GM13977 (cell line): Measurements from ENCODE around the gene FAM78B.

ENCODE experiments used
- DNase-seq: peaks from one replicate; pipeline ENCODE4 v3.0.0; 2012; ENCODE audit warnings: low spot score
- in situ Hi-C: fragments of 300-500 bp; cut with MboI; formaldehyde crosslinking; loops from one replicate; pipeline ENCODE4 v1.12.0; 2022; ENCODE audit warnings: low sequenced_read_pairs, low pct_unique_long_range_greater_than_20kb, mixed read lengths, inconsistent platforms; ENCODE audit not compliant: unreplicated experiment
- TF ChIP-seq, protein P1 (sequence below): IDR thresholded peaks from 2 replicates; pipeline ENCODE4 v1.5.1; 2012; ENCODE audit warnings: mild to moderate bottlenecking, control low read depth; ENCODE audit not compliant: insufficient read depth; ENCODE audit errors: extremely low read depth, missing control alignments

The FAM78B gene

DNA sequence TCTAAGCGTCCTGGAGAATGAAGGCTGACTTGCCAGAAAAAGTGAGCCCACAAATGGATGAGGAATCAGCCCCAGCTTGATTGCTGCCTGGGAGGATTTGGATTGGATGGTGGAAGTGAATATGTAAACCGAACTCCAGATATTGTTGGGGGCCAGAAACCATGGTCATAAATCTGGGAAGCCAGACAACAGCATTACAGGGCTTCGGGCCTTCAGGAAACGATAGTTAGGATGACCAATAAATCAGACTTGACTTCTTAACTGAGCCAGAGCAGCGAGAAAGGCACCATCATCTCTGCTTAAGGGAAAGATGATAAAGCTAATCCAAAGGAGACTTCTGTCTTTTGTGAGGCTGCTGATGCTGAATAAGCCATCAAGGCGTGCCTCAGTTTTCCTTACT is 26.6 kb downstream of the FAM78B start:
- in situ Hi-C loops = no loop called here
- no peak for DNase-seq
- TF ChIP-seq, protein P1, sequence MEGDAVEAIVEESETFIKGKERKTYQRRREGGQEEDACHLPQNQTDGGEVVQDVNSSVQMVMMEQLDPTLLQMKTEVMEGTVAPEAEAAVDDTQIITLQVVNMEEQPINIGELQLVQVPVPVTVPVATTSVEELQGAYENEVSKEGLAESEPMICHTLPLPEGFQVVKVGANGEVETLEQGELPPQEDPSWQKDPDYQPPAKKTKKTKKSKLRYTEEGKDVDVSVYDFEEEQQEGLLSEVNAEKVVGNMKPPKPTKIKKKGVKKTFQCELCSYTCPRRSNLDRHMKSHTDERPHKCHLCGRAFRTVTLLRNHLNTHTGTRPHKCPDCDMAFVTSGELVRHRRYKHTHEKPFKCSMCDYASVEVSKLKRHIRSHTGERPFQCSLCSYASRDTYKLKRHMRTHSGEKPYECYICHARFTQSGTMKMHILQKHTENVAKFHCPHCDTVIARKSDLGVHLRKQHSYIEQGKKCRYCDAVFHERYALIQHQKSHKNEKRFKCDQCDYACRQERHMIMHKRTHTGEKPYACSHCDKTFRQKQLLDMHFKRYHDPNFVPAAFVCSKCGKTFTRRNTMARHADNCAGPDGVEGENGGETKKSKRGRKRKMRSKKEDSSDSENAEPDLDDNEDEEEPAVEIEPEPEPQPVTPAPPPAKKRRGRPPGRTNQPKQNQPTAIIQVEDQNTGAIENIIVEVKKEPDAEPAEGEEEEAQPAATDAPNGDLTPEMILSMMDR = no peak

DNA sequence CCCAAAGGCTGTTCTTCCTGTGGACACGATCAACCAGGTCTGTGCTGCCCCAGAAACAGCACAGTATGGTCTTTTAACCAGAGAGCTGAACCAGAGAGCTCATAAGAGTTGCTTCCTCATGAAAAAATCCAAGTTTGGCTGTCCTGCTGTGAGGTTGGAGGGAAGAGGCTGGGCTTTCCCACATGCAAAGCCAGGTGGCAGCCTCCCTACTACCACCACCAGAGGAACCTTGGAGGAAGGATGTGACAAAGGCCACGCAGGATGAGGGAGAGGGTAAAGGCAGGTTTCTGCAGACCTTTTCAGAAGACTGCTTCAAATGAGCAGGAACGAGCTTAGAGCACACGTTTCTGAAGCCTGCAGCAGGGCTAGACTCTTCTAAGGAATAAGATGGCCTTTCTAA is 27.1 kb downstream of the FAM78B start:
- TF ChIP-seq, protein P1 = no peak
- in situ Hi-C loops = no loop called here
- DNase-seq = no peak

DNA sequence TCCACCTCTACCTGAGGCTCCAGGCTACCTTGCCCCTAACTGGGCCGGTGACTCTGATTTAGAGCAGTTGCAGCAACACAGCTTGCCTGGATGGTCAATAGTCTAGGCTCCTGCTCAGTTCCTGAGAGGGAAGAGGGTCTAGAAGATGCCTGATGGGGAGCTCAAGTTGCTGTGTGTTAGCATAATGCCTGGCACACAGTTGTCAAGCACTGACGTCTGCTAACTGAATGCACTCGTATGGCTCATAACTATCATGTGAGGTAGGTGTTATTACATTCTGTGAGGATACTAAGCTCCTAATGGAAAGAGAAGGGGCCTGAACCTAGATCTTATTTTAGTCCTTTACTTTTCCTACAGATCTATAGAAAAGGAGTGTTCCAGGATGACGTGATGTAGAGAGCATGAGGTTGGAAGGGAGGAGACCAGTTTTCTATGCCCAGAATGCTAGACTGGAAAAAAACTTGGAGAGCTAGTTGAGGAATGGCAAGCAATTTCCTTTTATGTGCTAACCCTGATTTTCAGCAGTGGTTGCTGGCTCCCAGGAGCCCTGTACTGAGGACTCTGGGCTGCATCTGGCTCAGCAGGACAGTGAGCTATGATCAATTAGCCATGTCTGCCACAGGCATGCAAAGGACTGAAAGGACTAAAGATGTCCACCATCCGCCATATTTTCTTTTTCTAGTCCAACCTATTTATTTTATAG is 30.0 kb downstream of the FAM78B start:
- no peak for DNase-seq
- in situ Hi-C loops = no loop called here
- TF ChIP-seq, protein P1 = no peak

GRCh38 chr1:166136222-166136621 is 30.6 kb downstream of the FAM78B start:
- DNase-seq = no peak
- TF ChIP-seq, protein P1 = no peak

DNA sequence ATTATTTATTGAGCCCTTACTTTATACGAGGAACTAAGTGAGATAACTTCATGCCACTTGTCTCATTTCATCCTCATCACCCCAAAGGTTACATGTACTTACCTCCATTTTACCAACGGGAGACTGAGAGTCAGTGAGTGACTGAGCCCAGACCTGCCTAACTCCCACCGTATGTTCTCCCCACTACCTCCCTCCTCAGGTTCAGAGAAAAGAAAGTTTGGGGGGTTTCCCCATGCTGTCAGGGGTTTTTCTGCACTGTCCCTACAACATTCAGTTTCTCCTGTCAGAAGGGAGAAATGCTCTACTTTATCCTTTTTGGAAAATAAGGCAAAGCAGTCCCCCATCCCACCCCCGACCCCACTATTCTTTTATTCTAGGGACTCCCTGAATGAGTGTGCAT is 32.9 kb downstream of the FAM78B start:
- TF ChIP-seq, protein P1 = no peak
- in situ Hi-C loops = no loop called here
- peak; percentile 17 for DNase-seq

More at GRCh38 chr1:166136222-166136621, 30.6 kb downstream of the FAM78B start:
- in situ Hi-C loops = no loop called here

- in situ Hi-C loops = no loop called here
- DNase-seq = peak; percentile 14
- TF ChIP-seq, protein P1 = peak; percentile 64
Measured at GRCh38 chr1:166133276-166133841, 33.4 kb downstream of the FAM78B start.
